Measurements from ENCODE around the gene CD59.

CD59 gene

GRCh38 chr11:33736148-33736812 is at the start of gene CD59:
Gene CD59, minus strand, starts transcription at chr11:33736423. Its CDS starts 13,978 bp downstream, at chr11:33722445.
- DNase-seq = peak; percentile 99

GRCh38 chr11:33785609-33786008 is 49.4 kb upstream of the CD59 start:
- no peak for DNase-seq
- no peak for TF ChIP-seq CTCF (IDR thresholded peaks at IDR 0.05)
- Mint-ChIP-seq H3K27ac (no peak overlapping the region), H3K4me3 (no peak overlapping the region), H3K27me3 (ENCODE audit: low read depth, poor library complexity) (peaks cover 16% of the 10 kb centered on the region), H3K36me3 (ENCODE audit: low read depth) (no peaks in the 10 kb centered on the region), H3K4me1 (peaks cover 7% of the 10 kb centered on the region), H3K9me3 (no peaks in the 10 kb centered on the region)

More at GRCh38 chr11:33736148-33736812, at the start of gene CD59:
- Mint-ChIP-seq H3K9me3 (peaks cover 14% of the 10 kb centered on the region), H3K36me3 (ENCODE audit: low read depth) (peaks cover 31% of the 10 kb centered on the region), H3K4me1 (peaks cover 47% of the 10 kb centered on the region), H3K27me3 (ENCODE audit: low read depth, poor library complexity) (peaks cover 3% of the 10 kb centered on the region), H3K27ac (no peak within 1 kb of the TSS), H3K4me3 (peak within 1 kb of the TSS; percentile 90)
- TF ChIP-seq CTCF (IDR thresholded peaks at IDR 0.05) = no peak

- Mint-ChIP-seq H3K9me3 (no peaks in the 10 kb centered on the region), H3K27me3 (ENCODE audit: low read depth, poor library complexity) (peaks cover 32% of the 10 kb centered on the region), H3K27ac (no peak overlapping the region), H3K36me3 (ENCODE audit: low read depth) (no peaks in the 10 kb centered on the region), H3K4me3 (peak overlapping the region; percentile 8), H3K4me1 (peaks cover 35% of the 10 kb centered on the region)
- DNase-seq = no peak
- TF ChIP-seq CTCF (IDR thresholded peaks at IDR 0.05) = no peak
Observed at GRCh38 chr11:33779849-33780528, 43.8 kb upstream of the CD59 start.

GRCh38 chr11:33778675-33779074 is 42.5 kb upstream of the CD59 start:
- Mint-ChIP-seq H3K27ac (no peak overlapping the region), H3K27me3 (ENCODE audit: low read depth, poor library complexity) (peaks cover 36% of the 10 kb centered on the region), H3K36me3 (ENCODE audit: low read depth) (no peaks in the 10 kb centered on the region), H3K4me3 (peak overlapping the region; percentile 15), H3K4me1 (peaks cover 36% of the 10 kb centered on the region), H3K9me3 (no peaks in the 10 kb centered on the region)
- TF ChIP-seq CTCF (IDR thresholded peaks at IDR 0.05) = no peak
- no peak for DNase-seq

- H3K4me3 Mint-ChIP-seq = no peak overlapping the region
- H3K9me3 Mint-ChIP-seq = no peaks in the 10 kb centered on the region
- no peak overlapping the region for H3K27ac Mint-ChIP-seq
- H3K27me3 Mint-ChIP-seq (ENCODE audit: low read depth, poor library complexity) = peaks cover 42% of the 10 kb centered on the region
- TF ChIP-seq CTCF (IDR thresholded peaks at IDR 0.05) = no peak
- no peaks in the 10 kb centered on the region for H3K36me3 Mint-ChIP-seq (ENCODE audit: low read depth)
- no peak for DNase-seq
- H3K4me1 Mint-ChIP-seq = peaks cover 43% of the 10 kb centered on the region
Observed at GRCh38 chr11:33777906-33778305, 41.7 kb upstream of the CD59 start.
